GM18867 (cell line): ENCODE results near the gene PAQR4.

Experiments
- ATAC-seq: cut with Tn5 transposase; IDR thresholded peaks from one replicate; pipeline ENCODE4 v1.9.1; 2021; ENCODE audit warnings: mild to moderate bottlenecking, moderate library complexity; ENCODE audit not compliant: unreplicated experiment

The PAQR4 gene

DNA sequence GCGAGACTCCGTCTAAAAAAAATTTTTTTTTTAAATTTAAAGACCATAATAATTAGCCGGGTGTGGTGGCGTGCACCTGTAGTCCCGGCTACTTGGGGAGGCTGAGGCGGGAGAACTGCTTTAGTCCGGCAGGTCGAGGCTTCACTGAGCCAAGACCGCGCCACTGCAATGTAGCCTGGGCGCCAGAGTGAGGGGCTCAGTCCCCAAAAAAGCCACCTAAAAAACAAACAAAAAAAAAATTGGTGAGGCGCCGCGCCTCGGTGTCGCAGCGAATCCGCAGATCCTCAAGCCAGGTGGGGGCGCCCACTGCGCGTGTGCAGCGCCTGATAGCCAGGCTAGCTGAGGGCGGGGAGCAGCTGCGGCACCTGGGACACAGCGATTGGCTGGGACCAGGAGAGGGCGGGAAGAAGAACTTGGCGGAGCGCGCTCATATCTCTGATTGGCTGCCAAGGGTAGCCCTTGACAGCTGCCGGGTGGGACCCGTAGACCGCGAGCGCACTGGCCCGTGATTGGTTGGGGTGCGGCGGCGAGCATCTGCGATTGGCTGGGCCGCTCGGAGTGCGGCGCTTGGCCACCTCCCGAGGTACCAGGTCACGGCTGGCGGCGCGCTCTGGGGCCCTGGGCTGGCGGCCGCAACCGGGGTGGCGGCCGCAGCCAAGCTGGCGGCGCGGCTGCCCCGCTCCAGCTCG lies 34.6 kb downstream of the PAQR4 start:
- ATAC-seq = peak; percentile 94

- ATAC-seq = peak; percentile 11
Observed at GRCh38 chr16:3004319-3004718, 35.2 kb downstream of the PAQR4 start.

DNA sequence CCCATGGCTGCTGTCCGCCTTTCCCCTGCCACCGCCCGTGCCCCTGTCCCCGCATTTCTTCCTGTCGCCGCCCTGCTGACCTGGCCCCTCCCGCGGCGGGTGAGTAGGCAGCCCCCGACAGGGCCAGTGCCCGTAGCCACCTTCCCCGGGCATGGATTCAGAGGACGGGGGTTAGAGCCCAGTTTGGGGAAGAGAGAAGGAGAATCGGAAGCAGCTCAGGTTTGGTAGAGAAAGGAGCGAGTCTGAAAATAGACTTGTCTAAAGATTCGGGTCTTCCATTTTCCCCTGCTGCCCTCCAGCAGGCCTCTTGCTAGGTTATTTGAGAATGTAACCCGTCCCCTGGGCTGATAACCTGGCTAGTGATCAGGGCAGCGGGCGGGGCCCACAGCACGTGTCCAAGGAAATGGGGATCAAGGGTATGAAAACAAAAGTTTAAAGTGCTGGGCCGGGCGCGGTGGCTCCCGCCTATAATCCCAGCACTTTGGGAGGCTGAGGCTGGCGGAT lies 35.7 kb downstream of the PAQR4 start:
- ATAC-seq = no peak

- ATAC-seq = no peak
Observed at GRCh38 chr16:3007059-3007956, 38.2 kb downstream of the PAQR4 start.

GRCh38 chr16:3007957-3008689 lies 39.0 kb downstream of the PAQR4 start:
- no peak for ATAC-seq

DNA sequence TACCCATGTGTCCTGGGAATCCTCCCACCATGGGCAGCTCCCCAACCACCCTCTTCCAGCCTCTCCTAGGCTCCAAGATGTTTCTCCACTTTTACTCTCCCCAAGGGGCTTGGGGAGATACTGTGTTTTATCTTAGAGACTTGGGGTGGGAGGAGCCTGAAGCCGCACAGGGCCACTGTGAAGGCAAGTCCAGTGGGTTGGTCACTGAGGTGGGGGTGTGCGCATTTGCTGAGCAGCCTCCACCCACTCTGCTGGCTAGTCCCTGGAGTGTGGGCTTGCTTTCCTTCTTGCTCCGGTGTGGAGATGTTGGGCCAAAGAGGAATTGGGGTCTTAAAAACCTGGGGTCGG lies 39.5 kb downstream of the PAQR4 start:
- no peak for ATAC-seq

- no peak for ATAC-seq
Observed at GRCh38 chr16:3009568-3010390, 40.6 kb downstream of the PAQR4 start.

DNA sequence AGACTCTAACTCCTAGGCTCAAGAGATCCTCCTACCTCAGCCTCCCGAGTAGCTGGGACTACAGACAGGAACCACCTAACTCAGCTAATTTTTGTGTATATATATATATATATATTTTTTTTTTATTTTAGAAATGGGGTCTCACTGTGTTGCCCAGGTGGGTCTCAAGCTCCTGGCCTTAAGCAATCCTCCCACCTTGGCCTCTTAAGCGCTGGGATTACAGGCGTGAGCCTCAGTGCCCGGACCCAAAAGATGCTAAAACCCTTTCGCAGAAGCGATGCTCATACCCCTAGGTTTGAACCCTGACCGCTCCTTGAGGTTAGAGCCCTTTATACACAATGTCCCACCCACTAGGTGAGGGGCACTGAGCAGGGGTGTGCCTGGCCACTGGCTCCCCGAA lies 41.4 kb downstream of the PAQR4 start:
- no peak for ATAC-seq

DNA sequence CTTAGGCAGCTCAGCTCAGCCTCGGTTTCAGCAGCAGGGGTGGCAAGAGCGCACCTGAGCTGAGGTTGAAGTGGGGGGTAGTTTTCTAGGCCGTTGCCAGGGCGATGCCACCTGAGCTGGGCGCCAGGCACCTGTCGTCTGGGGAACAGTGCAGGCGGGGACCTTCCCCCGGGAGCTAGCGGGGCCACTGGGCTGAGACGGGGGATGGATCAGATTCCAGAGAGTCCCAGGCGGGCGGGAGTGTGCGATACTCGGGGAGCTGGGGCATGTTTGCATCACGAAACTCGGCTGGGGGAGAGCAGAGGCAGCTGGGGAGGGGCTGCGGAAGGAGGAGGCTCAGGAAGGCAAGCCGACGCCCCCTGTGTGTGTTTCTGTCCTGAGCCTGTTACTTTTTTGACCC lies 43.1 kb downstream of the PAQR4 start:
- ATAC-seq = no peak

GRCh38 chr16:3012828-3013420 lies 43.8 kb downstream of the PAQR4 start, which contains the start of gene CLDN9:
Gene CLDN9 (plus strand): TSS chr16:3012923. CDS start chr16:3013363, 440 bp downstream.
- no peak for ATAC-seq

- no peak for ATAC-seq
Observed at GRCh38 chr16:3013491-3013951, 44.4 kb downstream of the PAQR4 start.

DNA sequence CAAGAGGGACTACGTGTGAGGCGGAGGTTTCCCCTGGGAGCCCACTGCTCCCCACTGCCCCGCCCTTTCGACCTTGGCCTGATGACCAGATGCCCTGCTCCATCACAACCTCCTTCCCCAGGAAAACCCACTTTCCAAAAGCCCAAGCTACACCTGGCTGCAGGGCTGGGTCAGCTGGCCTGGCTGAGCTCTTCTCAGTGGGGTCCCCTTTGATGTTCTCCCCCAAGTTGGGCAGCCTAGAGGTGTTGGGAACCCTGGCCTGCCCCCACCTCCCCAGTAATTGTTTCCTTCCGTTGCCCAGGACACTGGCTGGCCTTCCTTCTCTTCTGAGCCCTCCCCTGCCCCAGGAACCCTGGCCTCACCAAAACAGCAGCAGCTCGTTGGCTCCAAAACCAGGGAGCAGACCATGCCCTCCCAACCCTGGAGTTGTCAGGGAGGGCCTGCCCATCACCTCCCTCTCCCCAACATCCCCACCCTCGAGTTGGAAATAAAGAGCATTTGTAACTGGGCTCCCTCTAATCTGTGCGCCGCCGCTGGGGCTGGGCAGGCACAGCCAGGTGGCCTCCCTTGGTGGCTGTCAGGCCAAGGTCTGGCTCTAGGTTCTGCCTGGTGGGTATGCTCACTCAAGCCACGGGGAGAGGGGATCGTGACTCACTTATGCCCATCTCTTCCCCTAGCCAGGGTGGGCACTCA lies 45.0 kb downstream of the PAQR4 start:
- ATAC-seq = no peak

- no peak for ATAC-seq
Observed at GRCh38 chr16:3014971-3015370, 45.8 kb downstream of the PAQR4 start.

DNA sequence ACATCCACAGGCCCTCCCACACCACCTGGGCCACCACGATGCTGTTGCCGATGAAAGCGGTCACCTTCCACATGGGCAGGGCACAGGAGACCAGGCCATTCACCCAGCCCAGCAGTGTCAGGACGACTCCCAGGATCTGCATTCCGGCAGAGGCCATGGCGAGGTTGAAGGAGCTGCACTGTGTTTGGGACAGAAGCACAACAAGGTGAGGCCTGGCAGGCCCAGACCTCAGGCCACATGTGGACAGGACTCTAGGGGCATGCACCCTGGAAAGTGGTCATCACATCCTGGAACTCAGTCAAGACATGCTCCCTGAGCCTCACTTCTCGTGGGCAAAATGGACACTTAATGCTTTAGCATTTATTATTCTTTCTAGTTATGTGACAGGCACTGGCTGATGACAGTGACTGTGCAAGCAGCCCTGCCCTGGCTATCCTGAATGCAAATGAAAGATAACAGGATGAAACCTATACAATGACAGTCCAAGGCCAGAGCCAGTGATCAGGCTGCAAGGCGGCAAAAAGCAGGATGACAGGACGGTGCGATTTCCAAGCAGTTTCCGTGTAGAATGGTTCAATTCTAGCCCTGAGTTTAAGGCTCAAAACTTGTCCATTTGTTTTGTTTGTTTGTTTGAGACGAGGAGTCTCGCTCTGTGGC lies 46.8 kb downstream of the PAQR4 start:
- no peak for ATAC-seq

DNA sequence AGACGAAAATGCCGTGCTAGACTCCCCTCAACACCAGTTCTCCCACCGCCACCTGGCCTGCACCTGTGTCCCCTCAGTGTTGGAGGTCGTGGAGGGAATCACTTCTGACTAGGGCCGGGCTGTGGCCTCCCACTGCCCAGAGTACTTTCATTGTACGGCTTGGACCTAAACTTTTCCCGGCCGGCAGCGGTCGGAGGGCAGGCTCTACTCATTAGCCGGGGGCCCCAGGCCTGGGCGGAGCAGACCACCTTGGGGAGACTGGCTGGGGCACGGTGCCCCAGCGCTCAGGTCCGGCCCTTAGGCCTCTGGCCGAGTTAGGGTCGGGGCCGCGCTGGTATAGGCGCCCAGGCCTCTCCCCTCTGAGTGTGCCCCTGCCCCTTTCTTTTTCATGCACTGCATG lies 48.2 kb downstream of the PAQR4 start:
- no peak for ATAC-seq

GRCh38 chr16:3017794-3018506 lies 48.8 kb downstream of the PAQR4 start, which contains the start of gene CLDN6:
Gene CLDN6 (minus strand): TSS chr16:3018183. CDS start chr16:3016021, 2,162 bp downstream.
- no peak for ATAC-seq

DNA sequence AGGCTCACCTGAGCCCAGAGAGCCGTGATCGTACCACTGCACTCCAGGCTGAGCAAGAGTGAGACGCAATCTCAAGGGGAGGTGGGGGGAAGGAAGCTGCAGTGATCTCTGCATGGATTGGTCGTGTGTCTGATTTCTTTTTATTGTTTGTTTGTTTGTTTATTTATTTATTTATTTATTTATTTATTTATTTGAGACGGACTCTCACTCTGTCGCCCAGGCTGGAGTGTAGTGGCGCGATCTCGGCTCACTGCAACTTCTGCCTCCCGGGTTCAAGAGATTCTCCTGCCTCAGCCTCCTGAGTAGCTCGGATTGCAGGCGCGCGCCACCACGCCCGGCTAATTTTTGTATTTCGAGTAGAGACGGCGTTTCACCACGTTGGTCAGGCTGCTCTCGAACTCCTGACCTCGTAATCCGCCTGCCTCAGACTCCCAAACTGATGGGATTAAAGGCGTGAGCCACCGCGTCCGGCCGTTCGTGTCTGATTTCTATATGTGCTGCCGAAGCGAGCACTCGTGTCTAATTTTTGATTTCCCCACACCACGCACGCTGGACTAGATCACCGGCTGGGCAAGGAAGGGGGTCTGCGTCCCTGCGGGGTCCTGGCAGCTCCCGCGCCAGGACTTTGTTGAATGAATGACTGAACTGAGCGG lies 50.6 kb downstream of the PAQR4 start:
- no peak for ATAC-seq

DNA sequence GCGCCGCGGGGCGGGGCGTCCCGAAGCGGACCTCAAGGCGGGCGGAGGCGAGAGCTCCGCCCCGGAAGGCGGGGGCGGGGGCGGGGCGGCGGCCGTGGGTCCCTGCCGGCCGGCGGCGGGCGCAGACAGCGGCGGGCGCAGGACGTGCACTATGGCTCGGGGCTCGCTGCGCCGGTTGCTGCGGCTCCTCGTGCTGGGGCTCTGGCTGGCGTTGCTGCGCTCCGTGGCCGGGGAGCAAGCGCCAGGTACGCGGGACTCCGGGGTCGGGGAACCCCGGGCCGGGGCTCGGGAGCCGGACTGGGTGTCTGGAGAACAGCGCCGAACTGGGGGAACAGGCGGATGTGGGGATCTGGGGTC lies 51.1 kb downstream of the PAQR4 start, which contains the start of gene TNFRSF12A:
Gene TNFRSF12A (plus strand): TSS at position 122 of the 357 bp plus-strand sequence. CDS start 30 bp downstream, at position 152.
- ATAC-seq = no peak
